Astrocyte (in vitro differentiated cells and primary cell): ENCODE data around the gene NUP93. TPM values are rescaled to one million over a fixed set of nuclear protein-coding genes. Genes with fewer than 3 reads are reported as not detected.

Experiments used
- DNase-seq: peaks from one replicate; pipeline ENCODE4 v3.0.0-alpha.2; 2010; ENCODE audit warnings: low read depth
- FAIRE-seq: peaks from 2 replicates; lab custom pipeline; 2011; peaks lifted over from hg19 to GRCh38; lab: Jason Lieb, UNC
- H2AFZ ChIP-seq: 2 replicates; pipeline ENCODE4 v1.6.0; 2012; ENCODE audit warnings: low read depth, low read length, inconsistent platforms
- H3K27ac ChIP-seq: 2 replicates; pipeline ENCODE4 v1.5.1; 2011; ENCODE audit warnings: low read depth, low read length, inconsistent platforms
- H3K27me3 ChIP-seq: 2 replicates; pipeline ENCODE4 v1.6.0; 2011; ENCODE audit warnings: low read length, inconsistent platforms; ENCODE audit not compliant: insufficient read depth
- H3K36me3 ChIP-seq: 2 replicates; pipeline ENCODE4 v1.5.1; 2011; ENCODE audit warnings: low read length, inconsistent platforms; ENCODE audit not compliant: insufficient read depth
- H3K4me1 ChIP-seq: 2 replicates; pipeline ENCODE4 v1.5.1; 2011; ENCODE audit warnings: low read length, inconsistent platforms; ENCODE audit not compliant: insufficient read depth
- H3K4me2 ChIP-seq: 2 replicates; pipeline ENCODE4 v1.6.0; 2012; ENCODE audit warnings: low read length, inconsistent platforms
- H3K4me3 ChIP-seq: 2 replicates; pipeline ENCODE4 v1.5.1; 2011; ENCODE audit warnings: low read depth, mild to moderate bottlenecking, low read length, inconsistent platforms; ENCODE audit not compliant: insufficient read depth
- H3K79me2 ChIP-seq: 2 replicates; pipeline ENCODE4 v1.6.0; 2012; ENCODE audit warnings: mild to moderate bottlenecking, low read length, inconsistent platforms; ENCODE audit not compliant: insufficient read depth
- H3K9ac ChIP-seq: 2 replicates; pipeline ENCODE4 v1.6.0; 2012; ENCODE audit warnings: mild to moderate bottlenecking, low read length, inconsistent platforms
- H3K9me3 ChIP-seq: 2 replicates; pipeline ENCODE4 v1.5.1; 2012; ENCODE audit warnings: low read depth, mild to moderate bottlenecking, low read length, inconsistent platforms; ENCODE audit not compliant: insufficient read depth
- H4K20me1 ChIP-seq: 2 replicates; pipeline ENCODE4 v1.6.0; 2012; ENCODE audit warnings: low read length, inconsistent platforms; ENCODE audit not compliant: insufficient read depth
- H3K27ac Mint-ChIP-seq: one replicate; pipeline ENCODE4 v1.8.0; 2021; ENCODE audit warnings: mild to moderate bottlenecking, mixed read lengths; ENCODE audit not compliant: unreplicated experiment
- H3K27me3 Mint-ChIP-seq: one replicate; pipeline ENCODE4 v1.8.0; 2021; ENCODE audit warnings: low read depth, mixed read lengths; ENCODE audit not compliant: unreplicated experiment
- H3K36me3 Mint-ChIP-seq: one replicate; pipeline ENCODE4 v1.8.0; 2021; ENCODE audit warnings: low read depth, mixed read lengths; ENCODE audit not compliant: unreplicated experiment
- H3K4me1 Mint-ChIP-seq: one replicate; pipeline ENCODE4 v1.8.0; 2021; ENCODE audit warnings: low read depth, mixed read lengths; ENCODE audit not compliant: unreplicated experiment
- H3K4me3 Mint-ChIP-seq: one replicate; pipeline ENCODE4 v1.8.0; 2021; ENCODE audit warnings: mild to moderate bottlenecking, moderate library complexity, mixed read lengths; ENCODE audit not compliant: unreplicated experiment
- H3K9me3 Mint-ChIP-seq: one replicate; pipeline ENCODE4 v1.8.0; 2021; ENCODE audit warnings: mild to moderate bottlenecking, mixed read lengths; ENCODE audit not compliant: unreplicated experiment
- CTCF ChIP-seq: IDR thresholded peaks from 2 replicates; pipeline ENCODE4 v1.5.1; 2011; ENCODE audit warnings: low read depth, mild to moderate bottlenecking, inconsistent platforms, low read length, moderate library complexity; ENCODE audit not compliant: insufficient read depth
- EZH2 ChIP-seq: IDR thresholded peaks from 2 replicates; pipeline ENCODE4 v1.6.1; 2012; ENCODE audit warnings: mild to moderate bottlenecking, low read length, inconsistent platforms; ENCODE audit not compliant: insufficient read depth
- total RNA-seq: library from RNA; stranded (reverse); gene quantifications from 2 replicates; pipeline ENCODE4 v1.2.1, GENCODE V29; 2021

Gene NUP93
- total RNA-seq, 1 donor from 2014 or later = 89.3 TPM

DNA sequence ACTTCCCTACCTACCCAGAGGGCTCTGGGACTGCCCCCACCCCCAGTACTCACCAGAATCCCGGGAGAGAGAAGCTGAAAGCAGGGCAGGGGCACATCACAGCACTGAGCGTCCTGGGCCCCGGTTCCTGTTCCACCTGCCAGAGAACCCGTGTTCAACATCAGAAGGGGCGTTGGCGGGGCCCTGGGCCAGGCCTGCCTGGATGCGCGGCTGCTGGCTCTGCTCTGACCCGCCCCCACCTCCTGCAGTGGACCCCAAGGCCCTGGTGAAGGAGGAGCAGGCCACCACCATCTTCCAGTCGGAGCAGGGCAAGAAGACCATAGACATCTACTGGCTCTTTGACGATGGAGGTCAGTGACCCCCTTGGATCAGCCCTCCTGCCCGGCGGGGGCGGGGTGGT, 162.8 kb downstream of the NUP93 start:
- Histone ChIP-seq H3K9ac (no peak overlapping the region), H3K4me1 (no peaks in the 10 kb centered on the region), H3K27me3 (no peaks in the 10 kb centered on the region), H3K9me3 (no peaks in the 10 kb centered on the region), H3K79me2 (no peaks in the 10 kb centered on the region), H3K27ac (no peak overlapping the region), H2AFZ (no peak overlapping the region), H3K36me3 (no peaks in the 10 kb centered on the region), H4K20me1 (no peaks in the 10 kb centered on the region), H3K4me3 (no peak overlapping the region), H3K4me2 (no peak overlapping the region)
- no peak overlapping the region for H3K27ac Mint-ChIP-seq
- H3K4me1 Mint-ChIP-seq = peaks cover 2% of the 10 kb centered on the region
- H3K27me3 Mint-ChIP-seq = peaks cover 18% of the 10 kb centered on the region
- no peaks in the 10 kb centered on the region for H3K9me3 Mint-ChIP-seq
- TF ChIP-seq EZH2 = no peak
- DNase-seq = no peak
- no peaks in the 10 kb centered on the region for H3K36me3 Mint-ChIP-seq
- no peak overlapping the region for H3K4me3 Mint-ChIP-seq
- FAIRE-seq = no peak

- no peak for TF ChIP-seq EZH2
- TF ChIP-seq CTCF = no peak
- Mint-ChIP-seq H3K4me3 (no peak overlapping the region), H3K9me3 (peaks cover 3% of the 10 kb centered on the region), H3K4me1 (peaks cover 2% of the 10 kb centered on the region), H3K36me3 (no peaks in the 10 kb centered on the region), H3K27me3 (peaks cover 26% of the 10 kb centered on the region), H3K27ac (no peak overlapping the region)
- no peak overlapping the region for H3K4me2 ChIP-seq
- no peak for DNase-seq
- no peak overlapping the region for H3K27ac ChIP-seq
- H3K79me2 ChIP-seq = no peaks in the 10 kb centered on the region
- H4K20me1 ChIP-seq = no peaks in the 10 kb centered on the region
- no peaks in the 10 kb centered on the region for H3K9me3 ChIP-seq
- H2AFZ ChIP-seq = no peak overlapping the region
- no peaks in the 10 kb centered on the region for H3K36me3 ChIP-seq
- no peak overlapping the region for H3K9ac ChIP-seq
- FAIRE-seq = no peak
- no peak overlapping the region for H3K4me3 ChIP-seq
- H3K4me1 ChIP-seq = no peaks in the 10 kb centered on the region
- no peaks in the 10 kb centered on the region for H3K27me3 ChIP-seq
Measured at GRCh38 chr16:56894331-56894917, 164.5 kb downstream of the NUP93 start.

DNA sequence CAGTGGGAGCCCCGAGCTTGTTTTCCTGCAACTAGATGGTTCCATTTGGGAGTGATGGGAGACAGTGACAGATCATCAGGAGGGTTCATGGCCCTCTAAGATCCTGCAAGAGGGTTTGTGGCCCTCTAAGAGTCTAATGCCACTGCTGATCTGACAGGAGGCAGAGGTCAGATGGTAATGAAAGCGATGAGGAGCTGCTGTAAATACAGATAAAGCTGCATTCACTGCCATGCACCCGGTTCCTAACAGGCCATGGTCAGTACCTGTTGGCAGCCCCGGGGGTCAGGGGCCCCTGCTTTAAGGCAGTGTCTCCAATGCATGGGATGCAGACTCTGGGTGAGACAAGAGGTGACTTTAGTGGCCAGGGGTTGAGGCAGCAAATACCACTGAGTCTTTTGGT, 165.9 kb downstream of the NUP93 start:
- no peak for FAIRE-seq
- H3K4me1 Mint-ChIP-seq = peaks cover 2% of the 10 kb centered on the region

More for the DNA sequence above, 165.9 kb downstream of the NUP93 start:
- TF ChIP-seq CTCF = no peak
- no peak for TF ChIP-seq EZH2
- Mint-ChIP-seq H3K36me3 (no peaks in the 10 kb centered on the region), H3K9me3 (peaks cover 3% of the 10 kb centered on the region), H3K27me3 (peaks cover 35% of the 10 kb centered on the region), H3K27ac (no peak overlapping the region), H3K4me3 (no peak overlapping the region)
- Histone ChIP-seq H3K4me3 (no peak overlapping the region), H3K4me2 (no peak overlapping the region), H3K4me1 (no peaks in the 10 kb centered on the region), H3K36me3 (no peaks in the 10 kb centered on the region), H4K20me1 (no peaks in the 10 kb centered on the region), H3K27me3 (peaks cover 1% of the 10 kb centered on the region), H3K27ac (no peak overlapping the region), H3K9me3 (no peaks in the 10 kb centered on the region), H2AFZ (no peak overlapping the region), H3K9ac (no peak overlapping the region), H3K79me2 (no peaks in the 10 kb centered on the region)
- DNase-seq = no peak
